C4-2B (cell line): ENCODE data around the gene MGMT.

Experiments
- ZFX ChIP-seq: fragments of 450-650 bp; IDR thresholded peaks from 2 replicates; pipeline ENCODE4 v1.6.1; 2017
- TF ChIP-seq, protein P1 (sequence below): fragments of 450-650 bp; conservative IDR thresholded peaks from 2 replicates; pipeline ENCODE4 v1.5.1; 2017; ENCODE audit warnings: mild to moderate bottlenecking

DNA sequence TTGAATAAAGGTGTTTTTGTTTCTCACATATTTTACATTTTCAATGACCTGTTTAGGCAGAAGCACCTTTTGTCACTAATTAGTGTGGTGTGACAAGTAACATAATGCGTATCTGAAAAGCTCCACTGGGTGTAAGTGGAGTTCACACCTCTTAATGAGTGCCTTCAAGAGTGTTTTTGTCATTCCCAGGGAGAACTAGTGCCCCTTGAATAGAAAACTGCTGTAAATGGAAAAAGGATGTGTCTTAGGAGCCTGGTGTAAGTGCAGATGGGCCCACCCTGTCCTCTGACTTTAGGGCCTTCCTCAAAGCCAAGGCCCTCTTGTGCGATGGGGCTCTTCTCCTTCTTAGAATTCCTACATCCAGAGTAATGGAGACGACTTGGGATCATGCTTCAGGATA is 170.0 kb downstream of the MGMT start:
- TF ChIP-seq, protein P1, sequence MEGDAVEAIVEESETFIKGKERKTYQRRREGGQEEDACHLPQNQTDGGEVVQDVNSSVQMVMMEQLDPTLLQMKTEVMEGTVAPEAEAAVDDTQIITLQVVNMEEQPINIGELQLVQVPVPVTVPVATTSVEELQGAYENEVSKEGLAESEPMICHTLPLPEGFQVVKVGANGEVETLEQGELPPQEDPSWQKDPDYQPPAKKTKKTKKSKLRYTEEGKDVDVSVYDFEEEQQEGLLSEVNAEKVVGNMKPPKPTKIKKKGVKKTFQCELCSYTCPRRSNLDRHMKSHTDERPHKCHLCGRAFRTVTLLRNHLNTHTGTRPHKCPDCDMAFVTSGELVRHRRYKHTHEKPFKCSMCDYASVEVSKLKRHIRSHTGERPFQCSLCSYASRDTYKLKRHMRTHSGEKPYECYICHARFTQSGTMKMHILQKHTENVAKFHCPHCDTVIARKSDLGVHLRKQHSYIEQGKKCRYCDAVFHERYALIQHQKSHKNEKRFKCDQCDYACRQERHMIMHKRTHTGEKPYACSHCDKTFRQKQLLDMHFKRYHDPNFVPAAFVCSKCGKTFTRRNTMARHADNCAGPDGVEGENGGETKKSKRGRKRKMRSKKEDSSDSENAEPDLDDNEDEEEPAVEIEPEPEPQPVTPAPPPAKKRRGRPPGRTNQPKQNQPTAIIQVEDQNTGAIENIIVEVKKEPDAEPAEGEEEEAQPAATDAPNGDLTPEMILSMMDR: no peak
- no peak for TF ChIP-seq ZFX
